ENCODE data around the gene MICOS13.

Gene MICOS13

DNA sequence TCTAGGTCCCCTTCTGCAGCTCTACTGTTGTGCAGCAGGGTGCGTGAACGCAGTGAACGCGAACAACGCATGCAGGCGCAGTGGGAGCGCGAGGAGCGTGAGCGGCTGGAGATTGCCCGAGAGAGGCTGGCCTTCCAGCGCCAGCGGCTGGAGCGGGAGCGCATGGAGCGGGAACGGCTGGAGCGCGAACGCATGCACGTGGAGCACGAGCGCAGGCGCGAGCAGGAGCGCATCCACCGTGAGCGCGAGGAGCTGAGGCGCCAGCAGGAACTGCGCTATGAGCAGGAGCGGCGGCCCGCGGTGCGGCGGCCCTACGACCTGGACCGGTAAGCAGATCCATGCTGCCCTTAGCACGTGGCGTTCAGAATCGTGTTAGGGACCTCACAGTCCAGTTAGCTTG lies 18.8 kb downstream of the MICOS13 start:
- Histone ChIP-seq H3K27me3 (ENCODE audit: control insufficient read depth, insufficient read depth, low read length) (no peaks in the 10 kb centered on the region), H3K4me1 (ENCODE audit: control insufficient read depth, insufficient read depth, low read length) (no peaks in the 10 kb centered on the region), H3K36me3 (ENCODE audit: control insufficient read depth, insufficient read depth, low read length) (peaks cover 90% of the 10 kb centered on the region), H3K9me3 (ENCODE audit: control insufficient read depth, insufficient read depth, low read length) (no peaks in the 10 kb centered on the region), H3K27ac (ENCODE audit: low read depth, low read length) (no peak overlapping the region), H3K4me3 (ENCODE audit: low read depth, low read length) (no peak overlapping the region), H3K9ac (ENCODE audit: low read depth, low read length) (no peak overlapping the region)

DNA sequence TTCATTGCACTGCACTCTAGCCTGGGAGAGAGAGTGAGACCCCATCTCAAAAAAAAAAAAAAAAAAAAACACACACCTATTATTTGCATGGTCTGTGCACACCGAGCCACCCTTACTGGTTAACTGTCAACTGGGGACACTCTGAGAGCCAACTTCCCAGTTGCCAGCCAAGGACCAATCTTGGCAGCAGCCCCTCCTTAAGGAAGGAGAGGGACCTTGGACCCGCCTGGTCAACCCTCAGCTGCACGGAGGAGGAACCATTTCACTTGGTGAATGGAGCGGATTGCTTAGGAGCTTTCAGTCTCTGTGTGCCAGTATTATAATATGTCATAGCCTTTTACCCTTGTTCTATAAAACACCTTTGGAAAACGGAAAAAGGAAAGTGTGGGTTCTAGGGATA lies 24.9 kb downstream of the MICOS13 start:
- H3K27me3 ChIP-seq (ENCODE audit: control insufficient read depth, insufficient read depth, low read length) = no peaks in the 10 kb centered on the region
- no peaks in the 10 kb centered on the region for H3K9me3 ChIP-seq (ENCODE audit: control insufficient read depth, insufficient read depth, low read length)
- no peak overlapping the region for H3K9ac ChIP-seq (ENCODE audit: low read depth, low read length)
- no peaks in the 10 kb centered on the region for H3K4me1 ChIP-seq (ENCODE audit: control insufficient read depth, insufficient read depth, low read length)
- no peak overlapping the region for H3K27ac ChIP-seq (ENCODE audit: low read depth, low read length)
- H3K4me3 ChIP-seq (ENCODE audit: low read depth, low read length) = no peak overlapping the region
- H3K36me3 ChIP-seq (ENCODE audit: control insufficient read depth, insufficient read depth, low read length) = peaks cover 88% of the 10 kb centered on the region

DNA sequence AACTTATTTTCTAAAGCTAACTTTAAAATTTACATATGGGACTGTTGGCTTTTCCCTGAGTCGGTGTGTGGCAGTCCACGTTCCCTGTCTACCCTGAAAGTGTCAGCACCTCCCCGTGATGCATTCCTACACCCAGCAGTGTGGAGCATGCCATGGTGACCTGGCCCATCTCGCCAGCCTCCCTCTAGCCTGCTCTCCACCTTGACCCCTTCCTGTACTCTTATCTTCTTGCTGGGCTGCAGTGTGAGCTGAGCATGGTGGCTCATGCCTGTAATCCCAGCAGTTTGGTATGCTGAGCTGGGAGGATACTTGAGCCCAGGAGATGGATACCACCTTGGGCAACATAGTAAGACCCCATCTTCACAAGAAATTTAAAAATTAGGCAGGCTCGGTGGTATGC lies 25.4 kb downstream of the MICOS13 start:
- no peaks in the 10 kb centered on the region for H3K27me3 ChIP-seq (ENCODE audit: control insufficient read depth, insufficient read depth, low read length)
- H3K4me1 ChIP-seq (ENCODE audit: control insufficient read depth, insufficient read depth, low read length) = no peaks in the 10 kb centered on the region
- H3K36me3 ChIP-seq (ENCODE audit: control insufficient read depth, insufficient read depth, low read length) = peaks cover 88% of the 10 kb centered on the region
- H3K27ac ChIP-seq (ENCODE audit: low read depth, low read length) = no peak overlapping the region
- H3K4me3 ChIP-seq (ENCODE audit: low read depth, low read length) = no peak overlapping the region
- no peak overlapping the region for H3K9ac ChIP-seq (ENCODE audit: low read depth, low read length)
- H3K9me3 ChIP-seq (ENCODE audit: control insufficient read depth, insufficient read depth, low read length) = no peaks in the 10 kb centered on the region

- Histone ChIP-seq H3K27me3 (ENCODE audit: control insufficient read depth, insufficient read depth, low read length) (no peaks in the 10 kb centered on the region), H3K36me3 (ENCODE audit: control insufficient read depth, insufficient read depth, low read length) (peaks cover 88% of the 10 kb centered on the region), H3K4me1 (ENCODE audit: control insufficient read depth, insufficient read depth, low read length) (no peaks in the 10 kb centered on the region), H3K4me3 (ENCODE audit: low read depth, low read length) (no peak overlapping the region), H3K9ac (ENCODE audit: low read depth, low read length) (no peak overlapping the region), H3K9me3 (ENCODE audit: control insufficient read depth, insufficient read depth, low read length) (no peaks in the 10 kb centered on the region), H3K27ac (ENCODE audit: low read depth, low read length) (no peak overlapping the region)
Measured at GRCh38 chr19:5652261-5652660, 28.1 kb downstream of the MICOS13 start.

DNA sequence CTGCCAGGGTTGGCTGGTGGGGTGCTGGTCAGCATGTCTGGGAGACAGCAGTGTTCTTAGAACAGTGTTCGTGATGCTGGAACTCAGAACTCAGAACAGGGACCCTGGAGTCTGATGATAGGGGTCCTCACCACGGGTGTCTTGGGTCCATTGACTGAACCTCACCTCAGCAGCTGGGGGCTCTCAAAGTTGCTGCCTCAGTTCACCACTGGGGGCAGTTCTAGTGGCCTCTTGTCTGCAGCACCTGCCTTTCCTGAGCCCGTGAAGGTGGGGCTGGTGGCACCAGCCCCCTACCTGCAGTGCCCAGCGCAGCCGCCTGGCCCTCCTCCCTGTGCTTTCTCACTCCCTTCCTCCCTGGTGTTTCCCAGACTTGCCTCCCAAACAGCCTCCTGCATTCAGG lies 29.0 kb downstream of the MICOS13 start:
- Histone ChIP-seq H3K36me3 (ENCODE audit: control insufficient read depth, insufficient read depth, low read length) (peaks cover 91% of the 10 kb centered on the region), H3K27ac (ENCODE audit: low read depth, low read length) (no peak overlapping the region), H3K4me1 (ENCODE audit: control insufficient read depth, insufficient read depth, low read length) (no peaks in the 10 kb centered on the region), H3K9me3 (ENCODE audit: control insufficient read depth, insufficient read depth, low read length) (no peaks in the 10 kb centered on the region), H3K27me3 (ENCODE audit: control insufficient read depth, insufficient read depth, low read length) (no peaks in the 10 kb centered on the region), H3K9ac (ENCODE audit: low read depth, low read length) (no peak overlapping the region), H3K4me3 (ENCODE audit: low read depth, low read length) (no peak overlapping the region)

- no peaks in the 10 kb centered on the region for H3K27me3 ChIP-seq (ENCODE audit: control insufficient read depth, insufficient read depth, low read length)
- no peaks in the 10 kb centered on the region for H3K9me3 ChIP-seq (ENCODE audit: control insufficient read depth, insufficient read depth, low read length)
- H3K4me3 ChIP-seq (ENCODE audit: low read depth, low read length) = no peak overlapping the region
- no peak overlapping the region for H3K27ac ChIP-seq (ENCODE audit: low read depth, low read length)
- no peaks in the 10 kb centered on the region for H3K4me1 ChIP-seq (ENCODE audit: control insufficient read depth, insufficient read depth, low read length)
- peaks cover 92% of the 10 kb centered on the region for H3K36me3 ChIP-seq (ENCODE audit: control insufficient read depth, insufficient read depth, low read length)
- H3K9ac ChIP-seq (ENCODE audit: low read depth, low read length) = no peak overlapping the region
Measured at GRCh38 chr19:5648464-5648863, 31.9 kb downstream of the MICOS13 start.

GRCh38 chr19:5646703-5647102 lies 33.6 kb downstream of the MICOS13 start:
- H3K36me3 ChIP-seq (ENCODE audit: control insufficient read depth, insufficient read depth, low read length) = peaks cover 92% of the 10 kb centered on the region
- no peak overlapping the region for H3K27ac ChIP-seq (ENCODE audit: low read depth, low read length)
- no peak overlapping the region for H3K9ac ChIP-seq (ENCODE audit: low read depth, low read length)
- H3K4me1 ChIP-seq (ENCODE audit: control insufficient read depth, insufficient read depth, low read length) = no peaks in the 10 kb centered on the region
- no peaks in the 10 kb centered on the region for H3K9me3 ChIP-seq (ENCODE audit: control insufficient read depth, insufficient read depth, low read length)
- H3K27me3 ChIP-seq (ENCODE audit: control insufficient read depth, insufficient read depth, low read length) = no peaks in the 10 kb centered on the region
- no peak overlapping the region for H3K4me3 ChIP-seq (ENCODE audit: low read depth, low read length)

DNA sequence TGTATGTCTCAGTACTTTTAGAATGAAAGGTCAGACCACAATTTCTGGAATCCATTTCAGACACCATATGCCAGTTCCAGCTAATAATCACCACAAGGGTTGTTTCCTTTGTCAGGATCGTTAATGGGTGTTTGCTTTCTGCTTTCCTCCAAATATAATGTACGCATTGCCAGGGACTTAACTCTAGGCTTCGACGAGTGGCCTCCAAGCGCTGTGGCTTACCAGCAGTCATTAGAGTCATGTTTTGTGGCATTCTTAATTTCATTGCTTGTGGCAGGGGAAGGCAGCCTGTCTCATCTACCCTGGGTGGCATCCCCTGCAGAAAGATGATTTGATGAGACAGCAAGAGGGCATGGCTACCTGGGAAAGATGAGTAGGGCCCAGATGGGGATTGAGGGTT lies 34.9 kb downstream of the MICOS13 start:
- no peak overlapping the region for H3K9ac ChIP-seq (ENCODE audit: low read depth, low read length)
- no peak overlapping the region for H3K4me3 ChIP-seq (ENCODE audit: low read depth, low read length)
- H3K27me3 ChIP-seq (ENCODE audit: control insufficient read depth, insufficient read depth, low read length) = no peaks in the 10 kb centered on the region
- H3K36me3 ChIP-seq (ENCODE audit: control insufficient read depth, insufficient read depth, low read length) = peaks cover 87% of the 10 kb centered on the region
- H3K4me1 ChIP-seq (ENCODE audit: control insufficient read depth, insufficient read depth, low read length) = no peaks in the 10 kb centered on the region
- no peak overlapping the region for H3K27ac ChIP-seq (ENCODE audit: low read depth, low read length)
- no peaks in the 10 kb centered on the region for H3K9me3 ChIP-seq (ENCODE audit: control insufficient read depth, insufficient read depth, low read length)

DNA sequence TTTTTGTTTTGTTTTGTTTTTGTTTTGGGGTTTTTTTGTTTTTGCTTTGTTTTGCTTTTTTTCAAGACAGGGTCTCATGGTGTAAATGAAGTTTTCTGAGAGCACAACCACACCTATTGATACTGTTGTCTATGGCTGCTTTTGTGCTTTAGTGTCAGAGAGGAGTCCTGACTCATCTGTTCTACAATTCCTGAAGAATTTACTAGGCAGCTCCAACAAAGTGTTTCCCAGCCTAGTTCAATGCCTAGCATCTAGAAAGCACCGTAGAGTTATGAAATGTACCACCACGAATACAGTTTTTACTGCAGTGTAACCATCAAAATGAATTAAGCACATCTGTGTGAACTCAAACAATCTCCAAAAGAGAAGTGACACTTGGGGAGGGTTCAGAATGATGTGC lies 36.3 kb downstream of the MICOS13 start:
- Histone ChIP-seq H3K36me3 (ENCODE audit: control insufficient read depth, insufficient read depth, low read length) (peaks cover 79% of the 10 kb centered on the region), H3K9ac (ENCODE audit: low read depth, low read length) (no peak overlapping the region), H3K27me3 (ENCODE audit: control insufficient read depth, insufficient read depth, low read length) (no peaks in the 10 kb centered on the region), H3K4me1 (ENCODE audit: control insufficient read depth, insufficient read depth, low read length) (no peaks in the 10 kb centered on the region), H3K9me3 (ENCODE audit: control insufficient read depth, insufficient read depth, low read length) (no peaks in the 10 kb centered on the region), H3K27ac (ENCODE audit: low read depth, low read length) (no peak overlapping the region), H3K4me3 (ENCODE audit: low read depth, low read length) (no peak overlapping the region)

GRCh38 chr19:5643060-5643459 lies 37.3 kb downstream of the MICOS13 start:
- peaks cover 75% of the 10 kb centered on the region for H3K36me3 ChIP-seq (ENCODE audit: control insufficient read depth, insufficient read depth, low read length)

GRCh38 chr19:5642204-5642603 lies 38.1 kb downstream of the MICOS13 start:
- Histone ChIP-seq H3K4me3 (ENCODE audit: low read depth, low read length) (no peak overlapping the region), H3K27me3 (ENCODE audit: control insufficient read depth, insufficient read depth, low read length) (no peaks in the 10 kb centered on the region)

More at GRCh38 chr19:5643060-5643459, 37.3 kb downstream of the MICOS13 start:
- Histone ChIP-seq H3K9me3 (ENCODE audit: control insufficient read depth, insufficient read depth, low read length) (no peaks in the 10 kb centered on the region), H3K9ac (ENCODE audit: low read depth, low read length) (no peak overlapping the region), H3K27ac (ENCODE audit: low read depth, low read length) (no peak overlapping the region), H3K27me3 (ENCODE audit: control insufficient read depth, insufficient read depth, low read length) (no peaks in the 10 kb centered on the region), H3K4me1 (ENCODE audit: control insufficient read depth, insufficient read depth, low read length) (no peaks in the 10 kb centered on the region), H3K4me3 (ENCODE audit: low read depth, low read length) (no peak overlapping the region)

DNA sequence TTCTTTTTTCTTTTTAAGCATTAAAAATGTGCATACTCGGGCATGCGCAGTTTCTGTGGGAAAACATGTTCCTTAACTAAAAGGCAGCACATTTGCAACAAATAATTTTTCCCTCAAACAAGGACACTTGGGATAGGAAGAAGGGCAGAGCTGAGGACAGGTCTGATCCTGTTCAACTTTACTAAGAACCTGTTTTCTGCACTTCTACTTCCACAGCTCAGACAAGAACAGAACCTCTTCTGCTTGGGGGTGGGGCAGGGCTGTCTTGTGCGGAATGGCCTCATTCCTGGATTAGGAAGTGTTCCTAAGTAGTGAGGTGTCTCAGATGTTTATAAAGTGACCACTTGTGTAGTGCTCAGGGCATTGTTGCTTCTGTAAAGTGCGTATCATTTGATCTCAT lies 39.1 kb downstream of the MICOS13 start:
- H3K9me3 ChIP-seq (ENCODE audit: control insufficient read depth, insufficient read depth, low read length) = no peaks in the 10 kb centered on the region
- H3K36me3 ChIP-seq (ENCODE audit: control insufficient read depth, insufficient read depth, low read length) = peaks cover 61% of the 10 kb centered on the region

More at GRCh38 chr19:5642204-5642603, 38.1 kb downstream of the MICOS13 start:
- Histone ChIP-seq H3K9me3 (ENCODE audit: control insufficient read depth, insufficient read depth, low read length) (no peaks in the 10 kb centered on the region), H3K36me3 (ENCODE audit: control insufficient read depth, insufficient read depth, low read length) (peaks cover 67% of the 10 kb centered on the region), H3K4me1 (ENCODE audit: control insufficient read depth, insufficient read depth, low read length) (no peaks in the 10 kb centered on the region), H3K9ac (ENCODE audit: low read depth, low read length) (no peak overlapping the region), H3K27ac (ENCODE audit: low read depth, low read length) (no peak overlapping the region)

More for the DNA sequence above, 39.1 kb downstream of the MICOS13 start:
- no peaks in the 10 kb centered on the region for H3K27me3 ChIP-seq (ENCODE audit: control insufficient read depth, insufficient read depth, low read length)
- H3K4me3 ChIP-seq (ENCODE audit: low read depth, low read length) = no peak overlapping the region
- H3K9ac ChIP-seq (ENCODE audit: low read depth, low read length) = no peak overlapping the region
- no peaks in the 10 kb centered on the region for H3K4me1 ChIP-seq (ENCODE audit: control insufficient read depth, insufficient read depth, low read length)
- H3K27ac ChIP-seq (ENCODE audit: low read depth, low read length) = no peak overlapping the region

Data from HUES48 (cell line).